ENCODE data around the gene SUN3. TPM values are rescaled to one million over a fixed set of nuclear protein-coding genes. Genes with fewer than 3 reads are reported as not detected.

The SUN3 gene
- total RNA-seq, 5 donors from 2014 or later (not counting 1 experiment from before 2014, with no cell fraction given) = 0.55 to 0.90 (median 0.59) TPM; not detected in 2

DNA sequence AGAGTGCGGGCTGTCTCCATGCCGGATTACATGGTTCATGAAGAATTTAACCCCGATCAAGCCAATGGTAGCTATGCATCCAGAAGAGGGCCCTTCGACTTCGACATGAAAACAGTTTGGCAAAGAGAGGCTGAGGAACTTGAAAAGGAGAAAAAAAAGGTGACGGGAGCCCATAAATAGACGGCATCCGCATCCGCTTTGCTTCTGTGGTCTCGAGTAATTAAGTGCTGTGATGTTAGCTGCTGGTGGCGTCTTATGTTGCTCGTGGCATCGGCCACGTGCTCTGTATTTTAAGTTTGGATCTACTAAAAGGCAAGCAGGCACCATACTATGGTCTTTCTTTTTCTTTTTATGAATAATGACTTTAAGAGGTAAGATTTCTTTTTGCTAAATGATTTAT lies 17.6 kb upstream of the SUN3 start:
- ChIA-PET POLR2A (no interaction called here), CTCF (interaction anchor here in 1 of 2 donors (0.8 kb wide), 1 partner anchor 42 kb away, joined by 3 read pairs; no protein-coding TSS in a partner anchor)
- Mint-ChIP-seq H3K27me3 (no peaks in the 10 kb centered on the region), H3K36me3 (no peaks in the 10 kb centered on the region), H3K4me3 (peak overlapping the region in 1 of 3 donors; percentile 38), H3K9me3 (no peaks in the 10 kb centered on the region), H3K4me1 (peaks cover 26 to 40% (median 28%) of the 10 kb centered on the region in 3 donors), H3K27ac (peak overlapping the region in 1 of 2 donors; percentile 11)
- Histone ChIP-seq H3K36me3 (ENCODE audit: control insufficient read depth in 2 of 2, extremely low read depth in 1 of 2, insufficient read depth in 1 of 2, low read length in 1 of 2) (no peaks in the 10 kb centered on the region), H3K9me3 (no peaks in the 10 kb centered on the region), H3K27ac (ENCODE audit: low read length) (no peak overlapping the region), H3K27me3 (replicated peaks in 1 of 2; ENCODE audit: control insufficient read depth in 2 of 2, extremely low read depth in 1 of 2, insufficient read depth in 2 of 2, low read length in 1 of 2) (no peaks in the 10 kb centered on the region), H3K4me3 (ENCODE audit: control insufficient read depth in 1 of 2, extremely low read depth in 1 of 2, low read length in 1 of 2) (no peak overlapping the region), H3K4me1 (ENCODE audit: control insufficient read depth in 1 of 2, extremely low read depth in 1 of 2, insufficient read depth in 2 of 2, low read length in 2 of 2) (peaks cover 2 to 20% of the 10 kb centered on the region in 2 experiments)
- DNase-seq = peak in 32 of 35 experiments; percentile 9 to 64 (median 36)
- 61% methylated on average over 9 of the region's 14 CpGs for WGBS (ENCODE audit: insufficient coverage)
- ATAC-seq (replicated peaks in 1 of 4) = peak; percentile 73 to 92 (median 75)

DNA sequence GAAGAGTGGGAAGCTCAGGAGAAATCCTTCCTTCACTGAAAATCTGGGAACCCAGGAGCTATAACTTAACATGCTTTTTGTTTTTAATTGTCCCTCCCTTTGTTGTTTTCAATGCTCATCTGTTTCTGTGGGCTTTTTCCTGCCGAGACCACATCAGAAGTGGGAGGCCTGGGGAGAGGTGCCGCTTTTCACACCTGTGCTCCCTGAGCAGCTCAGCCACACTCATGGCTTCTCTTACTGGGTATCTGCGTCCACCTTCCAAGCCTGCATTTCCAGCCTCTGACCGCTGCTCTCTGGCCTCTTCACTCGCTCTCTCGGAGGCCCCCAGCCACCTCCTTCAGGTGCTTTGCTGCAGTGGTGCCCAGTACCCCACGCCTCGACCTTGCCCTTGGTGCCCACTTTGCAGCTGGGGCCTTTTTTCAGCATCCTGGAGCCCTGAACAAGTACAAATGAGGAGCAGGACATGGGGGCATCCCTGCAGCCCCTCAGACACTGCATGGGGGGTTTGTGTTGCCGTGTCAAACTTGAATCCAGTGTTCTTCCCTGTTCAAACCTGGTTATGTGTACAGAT lies 16.4 kb upstream of the SUN3 start:
- no peaks in the 10 kb centered on the region for H3K9me3 ChIP-seq
- peak in 7 of 35 experiments; percentile 3 to 40 (median 12) for DNase-seq
- H3K4me3 ChIP-seq (ENCODE audit: control insufficient read depth in 1 of 2, extremely low read depth in 1 of 2, low read length in 1 of 2) = no peak overlapping the region
- H3K27me3 Mint-ChIP-seq = no peaks in the 10 kb centered on the region
- H3K27ac Mint-ChIP-seq = peak overlapping the region in 1 of 2 donors; percentile 47
- H3K4me1 ChIP-seq (ENCODE audit: control insufficient read depth in 1 of 2, extremely low read depth in 1 of 2, insufficient read depth in 2 of 2, low read length in 2 of 2) = peaks cover 2 to 20% of the 10 kb centered on the region in 2 experiments
- ATAC-seq (replicated peaks in 1 of 4) = peak in 1 of 4 experiments; percentile 56
- H3K36me3 Mint-ChIP-seq = no peaks in the 10 kb centered on the region
- no peaks in the 10 kb centered on the region for H3K9me3 Mint-ChIP-seq
- CTCF ChIA-PET = no interaction called here
- H3K27me3 ChIP-seq (replicated peaks in 1 of 2; ENCODE audit: control insufficient read depth in 2 of 2, extremely low read depth in 1 of 2, insufficient read depth in 2 of 2, low read length in 1 of 2) = peaks cover 0 to 3% of the 10 kb centered on the region in 2 experiments
- peak overlapping the region in 1 of 3 donors; percentile 30 for H3K4me3 Mint-ChIP-seq
- 38% methylated on average over 7 of the region's 9 CpGs for WGBS (ENCODE audit: insufficient coverage)
- H3K36me3 ChIP-seq (ENCODE audit: control insufficient read depth in 2 of 2, extremely low read depth in 1 of 2, insufficient read depth in 1 of 2, low read length in 1 of 2) = no peaks in the 10 kb centered on the region
- peaks cover 26 to 47% (median 32%) of the 10 kb centered on the region in 3 donors for H3K4me1 Mint-ChIP-seq
- POLR2A ChIA-PET = no interaction called here
- H3K27ac ChIP-seq (ENCODE audit: low read length) = no peak overlapping the region

DNA sequence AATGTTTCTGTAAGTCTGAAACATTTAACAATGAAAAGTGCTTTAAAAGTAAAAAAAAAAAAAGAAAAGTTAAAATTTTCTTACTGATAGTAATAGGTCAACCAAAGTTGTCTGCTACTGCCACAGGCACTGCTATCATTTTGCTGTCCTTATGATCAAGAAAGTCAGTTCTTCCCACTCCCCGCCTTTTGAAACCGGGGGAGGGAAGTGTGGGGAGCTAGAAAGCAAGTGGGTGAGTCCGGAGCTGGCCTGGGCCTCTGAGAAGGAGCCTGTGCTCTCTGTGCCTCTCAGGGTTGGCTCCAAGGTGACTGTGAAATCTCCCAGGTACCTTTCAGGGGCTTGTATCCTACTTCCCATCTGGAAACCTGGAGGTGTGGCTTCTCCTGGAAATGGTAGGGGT lies 13.7 kb upstream of the SUN3 start:
- no peak overlapping the region for H3K4me3 Mint-ChIP-seq
- ATAC-seq (replicated peaks in 1 of 4) = no peak
- no peak overlapping the region for H3K27ac Mint-ChIP-seq
- H3K27me3 Mint-ChIP-seq = no peaks in the 10 kb centered on the region
- H3K9me3 ChIP-seq = no peaks in the 10 kb centered on the region
- peaks cover 2 to 16% of the 10 kb centered on the region in 2 experiments for H3K4me1 ChIP-seq (ENCODE audit: control insufficient read depth in 1 of 2, extremely low read depth in 1 of 2, insufficient read depth in 2 of 2, low read length in 2 of 2)
- no peaks in the 10 kb centered on the region for H3K36me3 ChIP-seq (ENCODE audit: control insufficient read depth in 2 of 2, extremely low read depth in 1 of 2, insufficient read depth in 1 of 2, low read length in 1 of 2)
- H3K4me3 ChIP-seq (ENCODE audit: control insufficient read depth in 1 of 2, extremely low read depth in 1 of 2, low read length in 1 of 2) = no peak overlapping the region
- CTCF ChIA-PET = no interaction called here
- no peak overlapping the region for H3K27ac ChIP-seq (ENCODE audit: low read length)
- H3K9me3 Mint-ChIP-seq = no peaks in the 10 kb centered on the region
- WGBS (ENCODE audit: insufficient coverage) = no CpG with 5 or more reads among the region's 3 CpGs
- no peak for DNase-seq
- peaks cover 0 to 3% of the 10 kb centered on the region in 2 experiments for H3K27me3 ChIP-seq (replicated peaks in 1 of 2; ENCODE audit: control insufficient read depth in 2 of 2, extremely low read depth in 1 of 2, insufficient read depth in 2 of 2, low read length in 1 of 2)
- H3K4me1 Mint-ChIP-seq = peaks cover 26 to 42% (median 32%) of the 10 kb centered on the region in 3 donors
- POLR2A ChIA-PET = no interaction called here
- H3K36me3 Mint-ChIP-seq = no peaks in the 10 kb centered on the region

DNA sequence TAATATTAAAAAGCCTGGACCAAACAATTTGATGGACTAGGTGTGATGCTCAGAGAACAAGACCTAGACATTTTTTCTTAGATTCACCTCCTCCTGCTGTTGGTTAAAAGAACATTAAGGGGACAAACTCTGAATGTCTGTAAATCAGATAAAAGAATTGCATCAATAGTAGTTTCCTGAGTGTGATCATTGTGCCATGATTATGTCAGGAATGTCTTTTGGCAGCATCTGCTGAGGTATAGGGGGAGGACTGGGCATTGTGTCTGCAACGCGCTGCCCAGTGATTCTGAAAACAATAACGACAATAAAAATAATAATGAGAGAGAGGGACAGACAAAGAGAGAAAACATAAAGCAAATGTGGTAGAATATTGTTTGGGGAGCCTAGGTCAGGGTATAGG lies 13.3 kb upstream of the SUN3 start:
- peaks cover under 1 to 5% of the 10 kb centered on the region in 2 experiments for H3K27me3 ChIP-seq (replicated peaks in 1 of 2; ENCODE audit: control insufficient read depth in 2 of 2, extremely low read depth in 1 of 2, insufficient read depth in 2 of 2, low read length in 1 of 2)
- peaks cover 26 to 42% (median 32%) of the 10 kb centered on the region in 3 donors for H3K4me1 Mint-ChIP-seq
- no peak overlapping the region for H3K4me3 ChIP-seq (ENCODE audit: control insufficient read depth in 1 of 2, extremely low read depth in 1 of 2, low read length in 1 of 2)
- peaks cover 2 to 16% of the 10 kb centered on the region in 2 experiments for H3K4me1 ChIP-seq (ENCODE audit: control insufficient read depth in 1 of 2, extremely low read depth in 1 of 2, insufficient read depth in 2 of 2, low read length in 2 of 2)
- H3K27ac Mint-ChIP-seq = peak overlapping the region in 1 of 2 donors; percentile 37
- ChIA-PET POLR2A (no interaction called here), CTCF (no interaction called here)
- H3K36me3 Mint-ChIP-seq = no peaks in the 10 kb centered on the region
- no peaks in the 10 kb centered on the region for H3K36me3 ChIP-seq (ENCODE audit: control insufficient read depth in 2 of 2, extremely low read depth in 1 of 2, insufficient read depth in 1 of 2, low read length in 1 of 2)
- DNase-seq = no peak
- H3K9me3 ChIP-seq = no peaks in the 10 kb centered on the region
- H3K9me3 Mint-ChIP-seq = no peaks in the 10 kb centered on the region
- H3K27ac ChIP-seq (ENCODE audit: low read length) = no peak overlapping the region
- H3K27me3 Mint-ChIP-seq = no peaks in the 10 kb centered on the region
- ATAC-seq (replicated peaks in 1 of 4) = no peak
- 93% methylated on average over 3 of the region's 3 CpGs for WGBS (ENCODE audit: insufficient coverage)
- H3K4me3 Mint-ChIP-seq = no peak overlapping the region

DNA sequence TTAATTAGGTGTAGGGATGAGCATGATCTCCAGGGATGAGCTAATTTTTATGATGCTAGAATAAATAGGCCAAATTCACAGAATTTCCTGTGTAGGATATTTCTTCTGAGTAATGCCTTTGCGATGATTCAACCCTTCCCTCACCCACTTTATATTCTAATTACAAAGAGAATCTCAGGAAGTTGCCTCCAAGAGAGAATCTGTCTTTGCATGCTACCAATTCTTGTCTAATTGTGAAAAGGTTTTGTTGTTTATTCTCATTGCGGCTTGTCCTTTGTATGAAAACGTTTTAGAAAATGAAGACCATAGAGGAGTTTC lies 12.7 kb upstream of the SUN3 start:
- Mint-ChIP-seq H3K27ac (peak overlapping the region; percentile 46 to 58), H3K27me3 (peaks cover 3% of the 10 kb centered on the region in 2 donors), H3K4me1 (peaks cover 20 to 42% (median 28%) of the 10 kb centered on the region in 3 donors), H3K36me3 (no peaks in the 10 kb centered on the region), H3K9me3 (no peaks in the 10 kb centered on the region), H3K4me3 (no peak overlapping the region)
- ChIA-PET POLR2A (interaction anchor here in 1 of 2 donors (0.6 kb wide), 1 partner anchor 31 kb away, joined by 3 read pairs; no protein-coding TSS in a partner anchor), CTCF (no interaction called here)
- Histone ChIP-seq H3K36me3 (ENCODE audit: control insufficient read depth in 2 of 2, extremely low read depth in 1 of 2, insufficient read depth in 1 of 2, low read length in 1 of 2) (no peaks in the 10 kb centered on the region), H3K4me3 (ENCODE audit: control insufficient read depth in 1 of 2, extremely low read depth in 1 of 2, low read length in 1 of 2) (no peak overlapping the region), H3K9me3 (no peaks in the 10 kb centered on the region), H3K27ac (ENCODE audit: low read length) (no peak overlapping the region), H3K27me3 (replicated peaks in 1 of 2; ENCODE audit: control insufficient read depth in 2 of 2, extremely low read depth in 1 of 2, insufficient read depth in 2 of 2, low read length in 1 of 2) (peaks cover 4 to 8% of the 10 kb centered on the region in 2 experiments), H3K4me1 (ENCODE audit: control insufficient read depth in 1 of 2, extremely low read depth in 1 of 2, insufficient read depth in 2 of 2, low read length in 2 of 2) (peaks cover 0 to 16% of the 10 kb centered on the region in 2 experiments)
- WGBS (ENCODE audit: insufficient coverage) = 68% methylated on average over 2 of the region's 3 CpGs
- peak in 2 of 4 experiments; percentile 32 to 44 for ATAC-seq (replicated peaks in 1 of 4)
- DNase-seq = no peak

DNA sequence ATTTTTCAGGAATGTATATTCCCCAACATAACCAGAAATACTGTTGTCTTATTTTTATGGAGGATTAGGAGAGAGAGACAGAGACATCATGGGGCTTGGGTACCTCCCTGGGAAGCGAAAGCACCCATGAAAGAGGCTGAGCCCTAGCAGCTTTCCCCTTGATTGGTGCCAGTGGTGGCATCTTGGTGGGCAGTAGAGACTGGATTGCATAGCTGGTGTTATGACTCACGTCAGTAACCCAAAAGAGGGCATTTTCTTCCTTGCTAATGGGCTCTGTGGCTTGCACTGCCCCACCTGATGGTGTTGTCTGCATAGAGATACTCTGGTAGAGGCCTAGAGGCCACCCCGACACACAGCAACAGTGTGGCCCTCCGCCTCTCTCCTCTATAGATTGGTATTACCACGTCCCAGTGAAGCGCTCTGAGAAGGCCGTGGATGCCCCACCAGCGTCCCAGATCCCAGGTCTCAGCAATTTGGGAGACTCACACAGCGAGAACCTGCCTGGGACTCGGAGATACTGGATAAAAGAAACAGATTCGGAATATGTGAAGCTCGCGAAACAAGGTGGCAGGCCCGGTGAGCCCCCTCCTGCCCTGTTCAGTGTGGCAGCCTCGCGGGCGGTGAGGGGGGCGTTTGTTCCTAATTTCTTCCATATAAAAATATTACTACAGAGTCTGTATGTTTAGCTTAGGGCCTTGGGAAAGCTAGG lies 12.2 kb upstream of the SUN3 start:
- no peak for DNase-seq
- H3K4me1 ChIP-seq (ENCODE audit: control insufficient read depth in 1 of 2, extremely low read depth in 1 of 2, insufficient read depth in 2 of 2, low read length in 2 of 2) = peaks cover 0 to 16% of the 10 kb centered on the region in 2 experiments
- Mint-ChIP-seq H3K27me3 (peaks cover 6 to 8% of the 10 kb centered on the region in 2 donors), H3K27ac (peak overlapping the region; percentile 46 to 58), H3K36me3 (no peaks in the 10 kb centered on the region), H3K9me3 (no peaks in the 10 kb centered on the region), H3K4me3 (no peak overlapping the region), H3K4me1 (peaks cover 15 to 40% (median 26%) of the 10 kb centered on the region in 3 donors)
- H3K4me3 ChIP-seq (ENCODE audit: control insufficient read depth in 1 of 2, extremely low read depth in 1 of 2, low read length in 1 of 2) = no peak overlapping the region
- no peak overlapping the region for H3K27ac ChIP-seq (ENCODE audit: low read length)
- H3K9me3 ChIP-seq = no peaks in the 10 kb centered on the region
- H3K27me3 ChIP-seq (replicated peaks in 1 of 2; ENCODE audit: control insufficient read depth in 2 of 2, extremely low read depth in 1 of 2, insufficient read depth in 2 of 2, low read length in 1 of 2) = peaks cover 7 to 11% of the 10 kb centered on the region in 2 experiments
- WGBS (ENCODE audit: insufficient coverage) = 93% methylated on average over 9 of the region's 18 CpGs
- H3K36me3 ChIP-seq (ENCODE audit: control insufficient read depth in 2 of 2, extremely low read depth in 1 of 2, insufficient read depth in 1 of 2, low read length in 1 of 2) = no peaks in the 10 kb centered on the region
- no peak for ATAC-seq (replicated peaks in 1 of 4)
- ChIA-PET POLR2A (interaction anchor here in 1 of 2 donors (0.6 kb wide), 1 partner anchor 30 kb away, joined by 3 read pairs; no protein-coding TSS in a partner anchor), CTCF (no interaction called here)

All from T-cell (primary cell).